WTC11 (cell line): ENCODE data around the gene NFRKB. TPM values are rescaled to one million over a fixed set of nuclear protein-coding genes. Genes with fewer than 3 reads are reported as not detected.

Experiments
- ATAC-seq: fragments of 200-7000 bp; cut with Tn5 transposase; 2 replicates; pipeline ENCODE4 v1.10.0; 2021; ENCODE audit warnings: mild to moderate bottlenecking, moderate library complexity
- CTCF ChIA-PET: fragments of 300-600 bp; sonication (Branson Sonifier 250); formaldehyde crosslinking; loops from one replicate; lab custom pipeline; 2021; ENCODE audit warnings: antibody characterized with exemption; lab: Charles Lee
- POLR2A ChIA-PET: fragments of 350-600 bp; sonication (Branson Sonifier 250); formaldehyde crosslinking; loops from one replicate; lab custom pipeline; 2021; ENCODE audit warnings: antibody characterized with exemption; lab: Charles Lee
- DNase-seq: peaks from one replicate; pipeline ENCODE4 v3.0.0; 2021; ENCODE audit warnings: low spot score
- H3K27ac Mint-ChIP-seq: 2 replicates; pipeline ENCODE4 v1.8.0; 2021; ENCODE audit warnings: mixed read lengths
- H3K27me3 Mint-ChIP-seq: 2 replicates; pipeline ENCODE4 v1.8.0; 2021; ENCODE audit warnings: low read depth, mild to moderate bottlenecking, moderate library complexity, mixed read lengths
- H3K36me3 Mint-ChIP-seq: 2 replicates; pipeline ENCODE4 v1.8.0; 2021; ENCODE audit warnings: mixed read lengths
- H3K4me1 Mint-ChIP-seq: 2 replicates; pipeline ENCODE4 v1.8.0; 2022; ENCODE audit warnings: mixed read lengths
- H3K4me3 Mint-ChIP-seq: 2 replicates; pipeline ENCODE4 v1.8.0; 2021; ENCODE audit warnings: mild to moderate bottlenecking, moderate library complexity, mixed read lengths
- H3K9me3 Mint-ChIP-seq: 2 replicates; pipeline ENCODE4 v1.8.0; 2021; ENCODE audit warnings: mixed read lengths
- CREB1 ChIP-seq: sonication (generic); formaldehyde crosslinking; IDR thresholded peaks from 2 replicates; pipeline ENCODE4 v1.8.0; 2023; ENCODE audit warnings: mild to moderate bottlenecking, missing genetic modification reagents
- ELF4 ChIP-seq: sonication (generic); formaldehyde crosslinking; IDR thresholded peaks from 2 replicates; pipeline ENCODE4 v1.8.1; 2022; ENCODE audit warnings: low read depth, mild to moderate bottlenecking, moderate library complexity, missing genetic modification reagents
- EMX1 ChIP-seq: fragments of 250-450 bp; sonication (Bioruptor Pico); IDR thresholded peaks from 2 replicates; pipeline ENCODE4 v1.8.0; 2021; ENCODE audit warnings: mild to moderate bottlenecking
- ETV6 ChIP-seq: sonication (generic); formaldehyde crosslinking; IDR thresholded peaks from 2 replicates; pipeline ENCODE4 v1.8.1; 2022; ENCODE audit warnings: mild to moderate bottlenecking, missing genetic modification reagents
- FOXJ3 ChIP-seq: sonication (generic); formaldehyde crosslinking; IDR thresholded peaks from 2 replicates; pipeline ENCODE4 v1.9.0; 2021; ENCODE audit warnings: missing genetic modification reagents, mild to moderate bottlenecking, borderline replicate concordance
- IRF2 ChIP-seq: sonication (generic); formaldehyde crosslinking; IDR thresholded peaks from 2 replicates; pipeline ENCODE4 v1.8.0; 2022; ENCODE audit warnings: low read depth, missing genetic modification reagents, borderline replicate concordance
- JUN ChIP-seq: sonication (generic); formaldehyde crosslinking; IDR thresholded peaks from 2 replicates; pipeline ENCODE4 v1.8.0; 2023; ENCODE audit warnings: mild to moderate bottlenecking, missing genetic modification reagents
- KAT7 ChIP-seq: sonication (generic); formaldehyde crosslinking; IDR thresholded peaks from 2 replicates; pipeline ENCODE4 v1.8.1; 2023; ENCODE audit warnings: missing genetic modification reagents, mild to moderate bottlenecking, borderline replicate concordance
- MXD4 ChIP-seq: fragments of 250-450 bp; sonication (Bioruptor Pico); IDR thresholded peaks from 2 replicates; pipeline ENCODE4 v1.8.0; 2021; ENCODE audit warnings: mild to moderate bottlenecking, moderate library complexity, borderline replicate concordance
- NR3C1 ChIP-seq: sonication (generic); formaldehyde crosslinking; conservative IDR thresholded peaks from 2 replicates; pipeline ENCODE4 v1.8.1; 2023; ENCODE audit warnings: low read depth, mild to moderate bottlenecking, missing genetic modification reagents
- RORB ChIP-seq: fragments of 250-450 bp; sonication (Bioruptor Pico); IDR thresholded peaks from 2 replicates; pipeline ENCODE4 v1.9.0; 2021; ENCODE audit warnings: mild to moderate bottlenecking
- TEAD1 ChIP-seq: sonication (generic); formaldehyde crosslinking; IDR thresholded peaks from 2 replicates; pipeline ENCODE4 v1.8.0; 2022; ENCODE audit warnings: mild to moderate bottlenecking, missing genetic modification reagents
- ZNF121 ChIP-seq: sonication (generic); formaldehyde crosslinking; IDR thresholded peaks from 2 replicates; pipeline ENCODE4 v1.8.0; 2023; ENCODE audit warnings: missing genetic modification reagents
- ZNF219 ChIP-seq: sonication (generic); formaldehyde crosslinking; IDR thresholded peaks from 2 replicates; pipeline ENCODE4 v1.8.0; 2023; ENCODE audit warnings: missing genetic modification reagents, mild to moderate bottlenecking, borderline replicate concordance
- ZNF232 ChIP-seq: sonication (generic); formaldehyde crosslinking; IDR thresholded peaks from 2 replicates; pipeline ENCODE4 v1.8.0; 2022; ENCODE audit warnings: mild to moderate bottlenecking, missing genetic modification reagents
- ZNF396 ChIP-seq: fragments of 250-450 bp; sonication (Bioruptor Pico); IDR thresholded peaks from 2 replicates; pipeline ENCODE4 v1.8.0; 2021; ENCODE audit warnings: mild to moderate bottlenecking, moderate library complexity, borderline replicate concordance
- total RNA-seq: library from RNA; stranded (reverse); gene quantifications from 3 replicates; pipeline ENCODE4 v1.2.3, GENCODE V29; 2021
- TF ChIP-seq, protein P1 (sequence below): sonication (generic); formaldehyde crosslinking; IDR thresholded peaks from 2 replicates; pipeline ENCODE4 v1.8.1; 2023; ENCODE audit warnings: mild to moderate bottlenecking, missing genetic modification reagents, moderate library complexity
- TF ChIP-seq, protein P2 (sequence below): fragments of 250-450 bp; sonication (Bioruptor Pico); IDR thresholded peaks from 2 replicates; pipeline ENCODE4 v1.9.0; 2021; ENCODE audit warnings: mild to moderate bottlenecking
- TF ChIP-seq, protein P3 (sequence below): fragments of 200-600 bp; IDR thresholded peaks from 2 replicates; pipeline ENCODE4 v1.8.0; 2022; ENCODE audit warnings: antibody characterized with exemption
- TF ChIP-seq, protein P4 (sequence below): fragments of 250-450 bp; sonication (Bioruptor Pico); IDR thresholded peaks from 2 replicates; pipeline ENCODE4 v1.9.0; 2021; ENCODE audit warnings: moderate library complexity, mild to moderate bottlenecking, inconsistent platforms, borderline replicate concordance
- TF ChIP-seq, protein P5 (sequence below): sonication (generic); formaldehyde crosslinking; IDR thresholded peaks from 2 replicates; pipeline ENCODE4 v1.8.1; 2023; ENCODE audit warnings: mild to moderate bottlenecking, moderate library complexity, missing genetic modification reagents

NFRKB gene
- total RNA-seq, 1 experiment from 2014 or later, result 30.7 TPM

DNA sequence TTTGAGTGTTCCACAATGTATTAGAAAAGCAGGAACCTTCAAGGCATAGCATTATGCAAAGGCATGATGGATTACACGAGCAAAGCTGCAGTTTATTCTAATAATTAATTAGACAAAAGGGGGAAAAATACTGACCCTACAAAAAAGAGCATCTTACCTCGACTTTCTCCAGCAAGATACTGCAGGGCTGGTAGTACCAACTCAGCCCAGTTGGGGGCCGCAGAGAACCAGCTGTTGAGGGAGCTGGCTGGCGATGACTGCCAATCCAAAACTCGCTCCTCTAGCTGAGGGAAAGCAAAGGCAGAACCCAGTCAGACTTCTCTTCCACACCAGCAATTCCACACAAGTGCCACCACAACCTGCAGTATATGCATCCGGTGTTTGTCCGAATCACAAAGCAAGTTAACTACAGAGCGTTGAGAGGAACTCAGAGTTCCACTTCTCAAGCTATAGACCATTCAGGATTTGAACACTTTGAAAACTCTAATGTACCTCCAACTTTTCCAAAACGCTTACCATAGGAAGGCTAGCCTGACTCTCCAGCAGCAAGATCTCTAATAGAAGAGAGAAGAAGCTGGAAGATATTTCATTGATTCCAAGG lies 13.7 kb downstream of the NFRKB start:
- CTCF ChIA-PET, result interaction anchor here (0.5 to 2.2 kb wide), 16 partner anchors 9 to 324 kb away, joined by 3 to 18 read pairs (median 4); partner anchors contain the start of gene NFRKB
- no peak overlapping the region; the same call in 1 of the 2 replicates for H3K27ac Mint-ChIP-seq
- peaks cover 87% of the 10 kb centered on the region for H3K36me3 Mint-ChIP-seq
- H3K27me3 Mint-ChIP-seq, result no peaks in the 10 kb centered on the region
- TF ChIP-seq TEAD1 (CRISPR knock-in tag) (no peak), CREB1 (no peak), IRF2 (CRISPR knock-in tag) (no peak), KAT7 (no peak)
- TF ChIP-seq, protein P1, sequence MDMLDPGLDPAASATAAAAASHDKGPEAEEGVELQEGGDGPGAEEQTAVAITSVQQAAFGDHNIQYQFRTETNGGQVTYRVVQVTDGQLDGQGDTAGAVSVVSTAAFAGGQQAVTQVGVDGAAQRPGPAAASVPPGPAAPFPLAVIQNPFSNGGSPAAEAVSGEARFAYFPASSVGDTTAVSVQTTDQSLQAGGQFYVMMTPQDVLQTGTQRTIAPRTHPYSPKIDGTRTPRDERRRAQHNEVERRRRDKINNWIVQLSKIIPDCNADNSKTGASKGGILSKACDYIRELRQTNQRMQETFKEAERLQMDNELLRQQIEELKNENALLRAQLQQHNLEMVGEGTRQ (CRISPR knock-in tag), result no peak
- TF ChIP-seq, protein P2, sequence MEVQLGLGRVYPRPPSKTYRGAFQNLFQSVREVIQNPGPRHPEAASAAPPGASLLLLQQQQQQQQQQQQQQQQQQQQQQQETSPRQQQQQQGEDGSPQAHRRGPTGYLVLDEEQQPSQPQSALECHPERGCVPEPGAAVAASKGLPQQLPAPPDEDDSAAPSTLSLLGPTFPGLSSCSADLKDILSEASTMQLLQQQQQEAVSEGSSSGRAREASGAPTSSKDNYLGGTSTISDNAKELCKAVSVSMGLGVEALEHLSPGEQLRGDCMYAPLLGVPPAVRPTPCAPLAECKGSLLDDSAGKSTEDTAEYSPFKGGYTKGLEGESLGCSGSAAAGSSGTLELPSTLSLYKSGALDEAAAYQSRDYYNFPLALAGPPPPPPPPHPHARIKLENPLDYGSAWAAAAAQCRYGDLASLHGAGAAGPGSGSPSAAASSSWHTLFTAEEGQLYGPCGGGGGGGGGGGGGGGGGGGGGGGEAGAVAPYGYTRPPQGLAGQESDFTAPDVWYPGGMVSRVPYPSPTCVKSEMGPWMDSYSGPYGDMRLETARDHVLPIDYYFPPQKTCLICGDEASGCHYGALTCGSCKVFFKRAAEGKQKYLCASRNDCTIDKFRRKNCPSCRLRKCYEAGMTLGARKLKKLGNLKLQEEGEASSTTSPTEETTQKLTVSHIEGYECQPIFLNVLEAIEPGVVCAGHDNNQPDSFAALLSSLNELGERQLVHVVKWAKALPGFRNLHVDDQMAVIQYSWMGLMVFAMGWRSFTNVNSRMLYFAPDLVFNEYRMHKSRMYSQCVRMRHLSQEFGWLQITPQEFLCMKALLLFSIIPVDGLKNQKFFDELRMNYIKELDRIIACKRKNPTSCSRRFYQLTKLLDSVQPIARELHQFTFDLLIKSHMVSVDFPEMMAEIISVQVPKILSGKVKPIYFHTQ (CRISPR knock-in tag), result no peak
- TF ChIP-seq, protein P3, sequence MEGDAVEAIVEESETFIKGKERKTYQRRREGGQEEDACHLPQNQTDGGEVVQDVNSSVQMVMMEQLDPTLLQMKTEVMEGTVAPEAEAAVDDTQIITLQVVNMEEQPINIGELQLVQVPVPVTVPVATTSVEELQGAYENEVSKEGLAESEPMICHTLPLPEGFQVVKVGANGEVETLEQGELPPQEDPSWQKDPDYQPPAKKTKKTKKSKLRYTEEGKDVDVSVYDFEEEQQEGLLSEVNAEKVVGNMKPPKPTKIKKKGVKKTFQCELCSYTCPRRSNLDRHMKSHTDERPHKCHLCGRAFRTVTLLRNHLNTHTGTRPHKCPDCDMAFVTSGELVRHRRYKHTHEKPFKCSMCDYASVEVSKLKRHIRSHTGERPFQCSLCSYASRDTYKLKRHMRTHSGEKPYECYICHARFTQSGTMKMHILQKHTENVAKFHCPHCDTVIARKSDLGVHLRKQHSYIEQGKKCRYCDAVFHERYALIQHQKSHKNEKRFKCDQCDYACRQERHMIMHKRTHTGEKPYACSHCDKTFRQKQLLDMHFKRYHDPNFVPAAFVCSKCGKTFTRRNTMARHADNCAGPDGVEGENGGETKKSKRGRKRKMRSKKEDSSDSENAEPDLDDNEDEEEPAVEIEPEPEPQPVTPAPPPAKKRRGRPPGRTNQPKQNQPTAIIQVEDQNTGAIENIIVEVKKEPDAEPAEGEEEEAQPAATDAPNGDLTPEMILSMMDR, result peak; percentile 68
- DNase-seq (peak; percentile 74), ATAC-seq (peak; percentile 88)
- H3K9me3 Mint-ChIP-seq, result no peaks in the 10 kb centered on the region
- H3K4me1 Mint-ChIP-seq, result no peaks in the 10 kb centered on the region
- POLR2A ChIA-PET, result no interaction called here
- H3K4me3 Mint-ChIP-seq, result no peak overlapping the region

DNA sequence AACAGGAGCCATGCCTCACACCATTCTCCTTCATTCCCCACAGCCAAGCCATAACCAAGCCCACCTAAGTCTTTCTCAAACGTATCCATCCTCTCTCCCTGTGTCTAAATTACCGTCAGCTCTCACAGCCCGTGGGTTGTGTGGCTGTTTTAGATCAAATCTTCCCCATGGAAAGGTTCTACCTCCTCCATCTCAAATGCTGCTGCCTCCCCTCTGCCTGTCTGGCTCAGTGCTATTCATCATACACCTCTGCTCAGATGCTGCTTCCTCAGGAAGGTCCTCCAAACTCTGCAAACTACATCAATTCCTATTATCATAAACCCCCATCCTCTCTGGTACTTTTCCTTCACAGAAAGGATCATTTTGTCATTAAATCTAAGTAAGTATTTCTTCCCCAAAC lies 15.1 kb downstream of the NFRKB start:
- H3K27ac Mint-ChIP-seq, result no peak overlapping the region
- ATAC-seq (no peak), DNase-seq (no peak)
- no peaks in the 10 kb centered on the region for H3K9me3 Mint-ChIP-seq
- H3K4me3 Mint-ChIP-seq, result no peak overlapping the region
- TF ChIP-seq ZNF396 (CRISPR knock-in tag) (no peak), MXD4 (CRISPR knock-in tag) (no peak), ZNF232 (CRISPR knock-in tag) (no peak), NR3C1 (no peak), JUN (no peak), ELF4 (CRISPR knock-in tag) (no peak), ETV6 (no peak), ZNF219 (CRISPR knock-in tag) (no peak), FOXJ3 (no peak), RORB (CRISPR knock-in tag) (no peak), EMX1 (CRISPR knock-in tag) (no peak), ZNF121 (no peak)
- TF ChIP-seq, protein P4, sequence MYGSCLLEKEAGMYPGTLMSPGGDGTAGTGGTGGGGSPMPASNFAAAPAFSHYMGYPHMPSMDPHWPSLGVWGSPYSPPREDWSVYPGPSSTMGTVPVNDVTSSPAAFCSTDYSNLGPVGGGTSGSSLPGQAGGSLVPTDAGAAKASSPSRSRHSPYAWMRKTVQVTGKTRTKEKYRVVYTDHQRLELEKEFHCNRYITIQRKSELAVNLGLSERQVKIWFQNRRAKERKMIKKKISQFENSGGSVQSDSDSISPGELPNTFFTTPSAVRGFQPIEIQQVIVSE (CRISPR knock-in tag), result no peak
- TF ChIP-seq, protein P5, sequence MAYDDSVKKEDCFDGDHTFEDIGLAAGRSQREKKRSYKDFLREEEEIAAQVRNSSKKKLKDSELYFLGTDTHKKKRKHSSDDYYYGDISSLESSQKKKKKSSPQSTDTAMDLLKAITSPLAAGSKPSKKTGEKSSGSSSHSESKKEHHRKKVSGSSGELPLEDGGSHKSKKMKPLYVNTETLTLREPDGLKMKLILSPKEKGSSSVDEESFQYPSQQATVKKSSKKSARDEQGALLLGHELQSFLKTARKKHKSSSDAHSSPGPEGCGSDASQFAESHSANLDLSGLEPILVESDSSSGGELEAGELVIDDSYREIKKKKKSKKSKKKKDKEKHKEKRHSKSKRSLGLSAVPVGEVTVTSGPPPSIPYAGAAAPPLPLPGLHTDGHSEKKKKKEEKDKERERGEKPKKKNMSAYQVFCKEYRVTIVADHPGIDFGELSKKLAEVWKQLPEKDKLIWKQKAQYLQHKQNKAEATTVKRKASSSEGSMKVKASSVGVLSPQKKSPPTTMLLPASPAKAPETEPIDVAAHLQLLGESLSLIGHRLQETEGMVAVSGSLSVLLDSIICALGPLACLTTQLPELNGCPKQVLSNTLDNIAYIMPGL (CRISPR knock-in tag), result no peak
- no peaks in the 10 kb centered on the region for H3K27me3 Mint-ChIP-seq
- ChIA-PET POLR2A (no interaction called here), CTCF (interaction anchor here (1.5 kb wide), 1 partner anchor 266 kb away, joined by 5 read pairs; no protein-coding TSS in a partner anchor)
- H3K36me3 Mint-ChIP-seq, result peaks cover 85% of the 10 kb centered on the region
- no peaks in the 10 kb centered on the region for H3K4me1 Mint-ChIP-seq
